ENCODE results near the gene TMEM247.

DNA sequence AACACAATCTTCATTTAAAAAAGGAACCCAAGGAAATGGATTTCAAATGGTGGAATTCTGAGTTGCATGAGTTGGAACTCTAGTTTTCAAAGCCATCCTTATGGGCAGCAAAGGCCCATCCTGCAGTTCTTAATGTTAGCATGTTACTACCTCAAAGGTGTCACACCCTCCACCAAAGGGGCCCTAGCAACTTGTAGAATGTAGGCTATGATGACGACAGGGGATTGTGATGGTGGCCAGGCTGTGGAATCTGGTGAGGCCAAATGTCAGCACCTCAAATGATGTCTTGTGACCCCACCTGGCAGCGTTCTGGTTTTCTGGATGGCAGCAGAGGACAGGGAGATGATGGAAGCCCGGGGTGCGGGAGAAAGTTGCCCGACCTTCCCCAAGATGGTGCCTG, at the start of gene TMEM247:
- TF ChIP-seq RAD21 (IDR thresholded peaks at IDR 0.05; ENCODE audit: insufficient read depth, low read depth, low read length) (no peak), SREBF1 (IDR thresholded peaks at IDR 0.05; ENCODE audit: low read length) (no peak), MAX (IDR thresholded peaks at IDR 0.05; ENCODE audit: low read depth, low read length) (no peak), ESRRA (IDR thresholded peaks at IDR 0.05; ENCODE audit: low read length) (no peak), SIX5 (IDR thresholded peaks at IDR 0.05; ENCODE audit: low read depth, low read length, severe bottlenecking) (no peak), CTCF (IDR thresholded peaks at IDR 0.05 in 2 of 3, conservative IDR thresholded peaks at IDR 0.05 in 1 of 3; ENCODE audit: control insufficient read depth in 2 of 3, extremely low read depth in 1 of 3, insufficient read depth in 1 of 3, low read depth in 3 of 3, low read length in 3 of 3) (no peak), ZNF592 (IDR thresholded peaks at IDR 0.05) (no peak), REST (IDR thresholded peaks at IDR 0.05; ENCODE audit: low read depth, low read length) (no peak), HDGF (IDR thresholded peaks at IDR 0.05) (no peak), POLR2AphosphoS5 (IDR thresholded peaks at IDR 0.05; ENCODE audit: low read length) (no peak), NRF1 (conservative IDR thresholded peaks at IDR 0.05; ENCODE audit: low read depth, low read length) (no peak)
- TF ChIP-seq, protein P1, sequence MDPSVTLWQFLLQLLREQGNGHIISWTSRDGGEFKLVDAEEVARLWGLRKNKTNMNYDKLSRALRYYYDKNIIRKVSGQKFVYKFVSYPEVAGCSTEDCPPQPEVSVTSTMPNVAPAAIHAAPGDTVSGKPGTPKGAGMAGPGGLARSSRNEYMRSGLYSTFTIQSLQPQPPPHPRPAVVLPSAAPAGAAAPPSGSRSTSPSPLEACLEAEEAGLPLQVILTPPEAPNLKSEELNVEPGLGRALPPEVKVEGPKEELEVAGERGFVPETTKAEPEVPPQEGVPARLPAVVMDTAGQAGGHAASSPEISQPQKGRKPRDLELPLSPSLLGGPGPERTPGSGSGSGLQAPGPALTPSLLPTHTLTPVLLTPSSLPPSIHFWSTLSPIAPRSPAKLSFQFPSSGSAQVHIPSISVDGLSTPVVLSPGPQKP (IDR thresholded peaks at IDR 0.05; ENCODE audit: low read depth, low read length): no peak

Measured in GM12878 (cell line).